Endothelial cell of umbilical vein (primary cell): Measurements from ENCODE around the gene CABLES1. TPM values are rescaled to one million over a fixed set of nuclear protein-coding genes. Genes with fewer than 3 reads are reported as not detected.

Experiments
- BruUV-seq: library from RNA; stranded (reverse); fragments of 400-500 nt; replicated peaks from 2 replicates; lab custom pipeline; 2021; lab: Mats Ljungman, UMichigan
- CTCF ChIA-PET: fragments of 300-600, 350-600 bp; sonication (Branson Sonifier 250); formaldehyde crosslinking; loops from one replicate; lab custom pipeline; 2021; ENCODE audit warnings: antibody characterized with exemption, inconsistent platforms; lab: Charles Lee
- POLR2A ChIA-PET: fragments of 300-600, 350-600 bp; sonication (Branson Sonifier 250); formaldehyde crosslinking; loops from one replicate; lab custom pipeline; 2021; ENCODE audit warnings: antibody characterized with exemption, inconsistent platforms; lab: Charles Lee
- DNase-seq: peaks from one replicate; pipeline ENCODE4 v3.0.0-alpha.2; 2011; ENCODE audit warnings: low read depth, low spot score
- FAIRE-seq: peaks from 2 replicates; lab custom pipeline; 2011; peaks lifted over from hg19 to GRCh38; lab: Jason Lieb, UNC
- H2AFZ ChIP-seq: 2 replicates; pipeline ENCODE4 v1.6.0; 2012; ENCODE audit warnings: low read depth, low read length, control low read depth, inconsistent platforms
- H3K27ac ChIP-seq: 2 replicates; pipeline ENCODE4 v1.5.1; 2011; ENCODE audit warnings: low read depth, mild to moderate bottlenecking, control low read depth, low read length, moderate library complexity; ENCODE audit not compliant: insufficient read depth
- H3K27me3 ChIP-seq, 2 experiments: 2 replicates each; pipeline versions ENCODE4 v1.6.0 to v1.6.1; 2011; ENCODE audit warnings: low read length in 2 of 2, mixed read lengths in 1 of 2; ENCODE audit not compliant: control insufficient read depth in 2 of 2, insufficient read depth in 2 of 2
- H3K36me3 ChIP-seq, 2 experiments: 2 replicates in 1 of 2; 3 replicates in 1 of 2; pipeline ENCODE4 v1.5.1; 2011; ENCODE audit warnings: low read length in 2 of 2, mild to moderate bottlenecking in 1 of 2, moderate library complexity in 1 of 2; ENCODE audit not compliant: control insufficient read depth in 2 of 2, insufficient read depth in 2 of 2; ENCODE audit errors: extremely low read depth in 1 of 2
- H3K4me1 ChIP-seq: 3 replicates; pipeline ENCODE4 v1.5.1; 2011; ENCODE audit warnings: mild to moderate bottlenecking, low read length; ENCODE audit not compliant: control insufficient read depth, insufficient read depth; ENCODE audit errors: extremely low read depth
- H3K4me2 ChIP-seq: 2 replicates; pipeline ENCODE4 v1.6.1; 2011; ENCODE audit warnings: low read length, control low read depth, mixed read lengths; ENCODE audit not compliant: insufficient read depth
- H3K4me3 ChIP-seq, 3 experiments: fragments of 200-600 bp in 1 of 3; sonication (generic), shearing (Covaris generic) in 1 of 3; replicated peaks in 1 of 3; 2 replicates each; pipeline ENCODE4 v1.5.1; 2011 to 2016; ENCODE audit warnings: control low read depth in 3 of 3, low read length in 3 of 3, mild to moderate bottlenecking in 2 of 3, inconsistent platforms in 1 of 3, low read depth in 1 of 3, moderate library complexity in 1 of 3; ENCODE audit not compliant: insufficient read depth in 1 of 3
- H3K79me2 ChIP-seq: 2 replicates; pipeline ENCODE4 v1.6.0; 2012; ENCODE audit warnings: low read length, inconsistent platforms; ENCODE audit not compliant: control insufficient read depth, insufficient read depth
- H3K9ac ChIP-seq: replicated peaks from 2 replicates; pipeline ENCODE3; 2011; ENCODE audit warnings: low read length, control low read depth; ENCODE audit not compliant: insufficient read depth; ENCODE audit errors: extremely low read depth
- H3K9me1 ChIP-seq: replicated peaks from 3 replicates; pipeline ENCODE4 v1.6.0; 2011; ENCODE audit warnings: mild to moderate bottlenecking, low read length; ENCODE audit not compliant: control insufficient read depth, insufficient read depth; ENCODE audit errors: extremely low read depth
- H3K9me3 ChIP-seq: replicated peaks from 2 replicates; pipeline ENCODE4 v1.5.1; 2012; ENCODE audit warnings: low read length, inconsistent platforms; ENCODE audit not compliant: control insufficient read depth, insufficient read depth
- H4K20me1 ChIP-seq: replicated peaks from 2 replicates; pipeline ENCODE3; 2011; ENCODE audit warnings: mild to moderate bottlenecking, low read length; ENCODE audit not compliant: control insufficient read depth, insufficient read depth; ENCODE audit errors: extremely low read depth
- EZH2 ChIP-seq: IDR thresholded peaks from 2 replicates; pipeline ENCODE4 v1.6.1; 2012; ENCODE audit warnings: borderline replicate concordance, low read depth, mild to moderate bottlenecking, moderate library complexity, low read length, inconsistent platforms; ENCODE audit not compliant: severe bottlenecking
- FOS ChIP-seq: IDR thresholded peaks from 2 replicates; pipeline ENCODE4 v1.6.1; 2011; ENCODE audit warnings: mild to moderate bottlenecking, low read length, moderate library complexity, borderline replicate concordance; ENCODE audit not compliant: insufficient read depth
- GATA2 ChIP-seq: IDR thresholded peaks from 2 replicates; pipeline ENCODE4 v1.7.0; 2011; ENCODE audit warnings: low read depth, mild to moderate bottlenecking, moderate library complexity, mixed read lengths, low read length; ENCODE audit not compliant: insufficient read length, insufficient read depth
- JUN ChIP-seq: IDR thresholded peaks from 2 replicates; pipeline ENCODE4 v1.6.1; 2011; ENCODE audit warnings: borderline replicate concordance, low read depth; ENCODE audit not compliant: insufficient read length, insufficient read depth
- MYC ChIP-seq: IDR thresholded peaks from one replicate; pipeline ENCODE4 v1.6.1; 2011; ENCODE audit warnings: mild to moderate bottlenecking, low read depth, low read length
- POLR2A ChIP-seq: IDR thresholded peaks from 2 replicates; pipeline ENCODE4 v1.6.1; 2012; ENCODE audit warnings: low read depth, mild to moderate bottlenecking, control low read depth, low read length
- POLR2AphosphoS5 ChIP-seq: IDR thresholded peaks from 2 replicates; pipeline ENCODE4 v1.6.1; 2012; ENCODE audit warnings: low read depth, mild to moderate bottlenecking, control low read depth, low read length, moderate library complexity; ENCODE audit not compliant: insufficient read depth
- dilution Hi-C: fragments of 300-500 bp; cut with MboI; formaldehyde crosslinking; loops from one replicate; pipeline ENCODE4 v1.15.0; 2019; ENCODE audit warnings: low sequenced_read_pairs; ENCODE audit not compliant: extremely low pct_ligation_motif_present
- intact Hi-C: fragments of 100-400 bp; cut with micrococcal nuclease; formaldehyde crosslinking; loops from one replicate; pipeline ENCODE4 v1.10.0; 2022
- polyA plus RNA-seq, 4 experiments: library from polyadenylated mRNA; depleted of rRNA in 3 of 4; stranded (reverse) in 3 of 4; unstranded in 1 of 4; fragments of >200 nt; gene quantifications; 2 replicates each; pipeline versions ENCODE4 v1.2.1 to v1.2.3, GENCODE V29; 2011 to 2012; ENCODE audit warnings: missing spikeins in 1 of 4
- total RNA-seq: library from RNA; stranded (reverse); gene quantifications from 2 replicates; pipeline ENCODE4 v1.2.3, GENCODE V29; 2021
- TF ChIP-seq, protein P1 (sequence below), 2 donors: IDR thresholded peaks; 1 replicate in 1 of 2; 2 replicates in 1 of 2; pipeline ENCODE4 v1.5.1; 2011; ENCODE audit warnings: low read length in 2 of 2, mild to moderate bottlenecking in 2 of 2, moderate library complexity in 2 of 2, control low read depth in 1 of 2, inconsistent platforms in 1 of 2, low read depth in 1 of 2; ENCODE audit not compliant: insufficient read depth in 1 of 2; ENCODE audit errors: extremely low read depth in 1 of 2
- TF ChIP-seq, protein P2 (sequence below): IDR thresholded peaks from 2 replicates; pipeline ENCODE4 v1.6.1; 2011; ENCODE audit not compliant: insufficient read depth, insufficient read length

The CABLES1 gene
- total and polyA plus RNA-seq, 2 donors (not counting 3 experiments of a cell fraction or from before 2014, with no cell fraction given) = 40.2 to 71.1 TPM

DNA sequence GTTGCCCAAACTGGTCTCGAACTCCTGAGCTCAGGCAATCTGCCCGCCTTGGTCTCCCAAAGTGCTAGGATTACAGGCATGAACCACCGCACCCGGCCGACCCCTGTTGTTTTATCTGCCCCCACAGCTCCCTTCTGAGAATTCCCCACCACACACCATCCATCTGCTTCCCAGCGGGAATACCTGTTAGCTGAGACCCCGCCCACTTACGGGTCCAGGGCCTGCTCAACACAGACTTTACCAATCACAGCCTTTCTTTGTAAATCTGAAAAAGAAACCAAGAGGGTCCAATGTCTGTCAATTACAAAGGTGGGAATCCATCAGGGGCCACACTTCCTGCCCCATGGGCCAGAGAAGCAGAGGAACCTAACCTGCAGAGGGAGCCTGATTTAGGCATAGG, 14.2 kb upstream of the CABLES1 start:
- no peaks in the 10 kb centered on the region for H3K9me3 ChIP-seq
- POLR2A ChIA-PET = no interaction called here
- no peak overlapping the region for H3K4me2 ChIP-seq
- no peak overlapping the region for H2AFZ ChIP-seq
- no peak for FAIRE-seq
- H3K4me1 ChIP-seq = peaks cover 3% of the 10 kb centered on the region
- no peak for TF ChIP-seq FOS
- H3K9ac ChIP-seq = no peak overlapping the region
- no peaks in the 10 kb centered on the region for H3K9me1 ChIP-seq
- H3K4me3 ChIP-seq = no peak overlapping the region
- H3K27me3 ChIP-seq = no peaks in the 10 kb centered on the region
- dilution Hi-C loops = no loop called here
- H3K36me3 ChIP-seq = no peaks in the 10 kb centered on the region
- H3K79me2 ChIP-seq = no peaks in the 10 kb centered on the region
- CTCF ChIA-PET = interaction anchor here (1.0 to 6.0 kb wide), 2 partner anchors 9 to 10 kb away, joined by 4 to 28 read pairs; no protein-coding TSS in a partner anchor
- H4K20me1 ChIP-seq = no peaks in the 10 kb centered on the region
- no peak overlapping the region for H3K27ac ChIP-seq
- intact Hi-C loops = no loop called here
- DNase-seq = no peak
- BruUV-seq = no TSS peak

- H3K4me1 ChIP-seq = peaks cover 9% of the 10 kb centered on the region
- intact Hi-C loops (no loop called here), dilution Hi-C loops (no loop called here)
- H3K36me3 ChIP-seq = no peaks in the 10 kb centered on the region
- BruUV-seq = no TSS peak
- ChIA-PET CTCF (no interaction called here), POLR2A (no interaction called here)
- H3K27me3 ChIP-seq = no peaks in the 10 kb centered on the region
- H2AFZ ChIP-seq = peak overlapping the region; percentile 81
- H3K79me2 ChIP-seq = no peaks in the 10 kb centered on the region
- DNase-seq = no peak
- no peak overlapping the region for H3K27ac ChIP-seq
- no peak overlapping the region for H3K4me2 ChIP-seq
- no peak for TF ChIP-seq EZH2
- TF ChIP-seq FOS = no peak
- no peak for TF ChIP-seq GATA2
- no peak for TF ChIP-seq MYC
- TF ChIP-seq, protein P1, sequence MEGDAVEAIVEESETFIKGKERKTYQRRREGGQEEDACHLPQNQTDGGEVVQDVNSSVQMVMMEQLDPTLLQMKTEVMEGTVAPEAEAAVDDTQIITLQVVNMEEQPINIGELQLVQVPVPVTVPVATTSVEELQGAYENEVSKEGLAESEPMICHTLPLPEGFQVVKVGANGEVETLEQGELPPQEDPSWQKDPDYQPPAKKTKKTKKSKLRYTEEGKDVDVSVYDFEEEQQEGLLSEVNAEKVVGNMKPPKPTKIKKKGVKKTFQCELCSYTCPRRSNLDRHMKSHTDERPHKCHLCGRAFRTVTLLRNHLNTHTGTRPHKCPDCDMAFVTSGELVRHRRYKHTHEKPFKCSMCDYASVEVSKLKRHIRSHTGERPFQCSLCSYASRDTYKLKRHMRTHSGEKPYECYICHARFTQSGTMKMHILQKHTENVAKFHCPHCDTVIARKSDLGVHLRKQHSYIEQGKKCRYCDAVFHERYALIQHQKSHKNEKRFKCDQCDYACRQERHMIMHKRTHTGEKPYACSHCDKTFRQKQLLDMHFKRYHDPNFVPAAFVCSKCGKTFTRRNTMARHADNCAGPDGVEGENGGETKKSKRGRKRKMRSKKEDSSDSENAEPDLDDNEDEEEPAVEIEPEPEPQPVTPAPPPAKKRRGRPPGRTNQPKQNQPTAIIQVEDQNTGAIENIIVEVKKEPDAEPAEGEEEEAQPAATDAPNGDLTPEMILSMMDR (IDR thresholded peaks at IDR 0.05; ENCODE audit: extremely low read depth in 1 of 2, insufficient read depth in 1 of 2, low read depth in 1 of 2, low read length in 2 of 2) = no peak
- no peak for TF ChIP-seq POLR2AphosphoS5
- TF ChIP-seq, protein P2, sequence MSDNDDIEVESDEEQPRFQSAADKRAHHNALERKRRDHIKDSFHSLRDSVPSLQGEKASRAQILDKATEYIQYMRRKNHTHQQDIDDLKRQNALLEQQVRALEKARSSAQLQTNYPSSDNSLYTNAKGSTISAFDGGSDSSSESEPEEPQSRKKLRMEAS = no peak
- no peak for TF ChIP-seq POLR2A
- TF ChIP-seq JUN = no peak
- no peaks in the 10 kb centered on the region for H3K9me1 ChIP-seq
- no peak overlapping the region for H3K9ac ChIP-seq
- H4K20me1 ChIP-seq = no peaks in the 10 kb centered on the region
- no peak overlapping the region for H3K4me3 ChIP-seq
- FAIRE-seq = no peak
- no peaks in the 10 kb centered on the region for H3K9me3 ChIP-seq
Measured at GRCh38 chr18:23122334-23123229, 12.7 kb upstream of the CABLES1 start.
